Measurements from ENCODE around the gene BAHCC1.

DNA sequence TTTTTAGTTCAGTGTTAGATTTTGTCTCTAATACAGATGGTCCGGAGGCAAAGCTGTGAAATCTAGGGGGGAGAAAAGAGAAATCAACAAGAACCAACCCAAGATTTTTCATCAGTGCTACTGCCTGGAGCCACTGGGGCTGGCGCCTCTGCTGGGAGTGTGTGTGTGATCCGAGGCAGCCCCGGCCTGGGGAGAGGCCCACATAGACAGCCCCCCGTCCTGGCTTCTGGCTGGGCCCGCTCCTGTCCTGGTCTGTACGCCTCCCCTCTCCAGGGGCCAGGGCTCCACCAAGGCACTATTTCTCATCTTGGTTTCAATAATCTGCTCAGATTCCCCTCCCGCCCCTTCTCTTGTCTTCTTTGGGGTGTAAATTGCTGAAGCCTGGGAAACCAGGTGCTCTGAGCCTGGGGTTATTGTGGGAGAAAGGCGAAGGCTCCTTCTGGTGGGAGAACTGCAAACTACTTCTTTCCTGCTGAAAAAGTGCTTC, 7.8 kb downstream of the BAHCC1 start:
- TF ChIP-seq, protein P1, sequence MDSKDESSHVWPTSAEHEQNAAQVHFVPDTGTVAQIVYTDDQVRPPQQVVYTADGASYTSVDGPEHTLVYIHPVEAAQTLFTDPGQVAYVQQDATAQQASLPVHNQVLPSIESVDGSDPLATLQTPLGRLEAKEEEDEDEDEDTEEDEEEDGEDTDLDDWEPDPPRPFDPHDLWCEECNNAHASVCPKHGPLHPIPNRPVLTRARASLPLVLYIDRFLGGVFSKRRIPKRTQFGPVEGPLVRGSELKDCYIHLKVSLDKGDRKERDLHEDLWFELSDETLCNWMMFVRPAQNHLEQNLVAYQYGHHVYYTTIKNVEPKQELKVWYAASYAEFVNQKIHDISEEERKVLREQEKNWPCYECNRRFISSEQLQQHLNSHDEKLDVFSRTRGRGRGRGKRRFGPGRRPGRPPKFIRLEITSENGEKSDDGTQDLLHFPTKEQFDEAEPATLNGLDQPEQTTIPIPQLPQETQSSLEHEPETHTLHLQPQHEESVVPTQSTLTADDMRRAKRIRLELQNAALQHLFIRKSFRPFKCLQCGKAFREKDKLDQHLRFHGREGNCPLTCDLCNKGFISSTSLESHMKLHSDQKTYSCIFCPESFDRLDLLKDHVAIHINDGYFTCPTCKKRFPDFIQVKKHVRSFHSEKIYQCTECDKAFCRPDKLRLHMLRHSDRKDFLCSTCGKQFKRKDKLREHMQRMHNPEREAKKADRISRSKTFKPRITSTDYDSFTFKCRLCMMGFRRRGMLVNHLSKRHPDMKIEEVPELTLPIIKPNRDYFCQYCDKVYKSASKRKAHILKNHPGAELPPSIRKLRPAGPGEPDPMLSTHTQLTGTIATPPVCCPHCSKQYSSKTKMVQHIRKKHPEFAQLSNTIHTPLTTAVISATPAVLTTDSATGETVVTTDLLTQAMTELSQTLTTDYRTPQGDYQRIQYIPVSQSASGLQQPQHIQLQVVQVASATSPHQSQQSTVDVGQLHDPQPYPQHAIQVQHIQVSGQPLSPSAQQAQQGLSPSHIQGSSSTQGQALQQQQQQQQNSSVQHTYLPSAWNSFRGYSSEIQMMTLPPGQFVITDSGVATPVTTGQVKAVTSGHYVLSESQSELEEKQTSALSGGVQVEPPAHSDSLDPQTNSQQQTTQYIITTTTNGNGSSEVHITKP (tag by site-specific recombination; IDR thresholded peaks at IDR 0.05), result no peak
- TF ChIP-seq ZNF302 (tag by site-specific recombination; IDR thresholded peaks at IDR 0.05; ENCODE audit: low read depth) (no peak), ZNF560 (tag by site-specific recombination; IDR thresholded peaks at IDR 0.05; ENCODE audit: borderline replicate concordance) (no peak)
- TF ChIP-seq, protein P2, sequence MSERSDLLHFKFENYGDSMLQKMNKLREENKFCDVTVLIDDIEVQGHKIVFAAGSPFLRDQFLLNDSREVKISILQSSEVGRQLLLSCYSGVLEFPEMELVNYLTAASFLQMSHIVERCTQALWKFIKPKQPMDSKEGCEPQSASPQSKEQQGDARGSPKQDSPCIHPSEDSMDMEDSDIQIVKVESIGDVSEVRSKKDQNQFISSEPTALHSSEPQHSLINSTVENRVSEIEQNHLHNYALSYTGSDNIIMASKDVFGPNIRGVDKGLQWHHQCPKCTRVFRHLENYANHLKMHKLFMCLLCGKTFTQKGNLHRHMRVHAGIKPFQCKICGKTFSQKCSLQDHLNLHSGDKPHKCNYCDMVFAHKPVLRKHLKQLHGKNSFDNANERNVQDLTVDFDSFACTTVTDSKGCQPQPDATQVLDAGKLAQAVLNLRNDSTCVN (tag by site-specific recombination; optimal IDR thresholded peaks at IDR 0.05), result no peak

Data from HEK293 (cell line).